Measurements from ENCODE around the gene RIT2. TPM values are rescaled to one million over a fixed set of nuclear protein-coding genes. Genes with fewer than 3 reads are reported as not detected.

The RIT2 gene
- total and polyA plus RNA-seq, 2 of the 4 experiments (the other 2 are of a cell fraction), result not detected

DNA sequence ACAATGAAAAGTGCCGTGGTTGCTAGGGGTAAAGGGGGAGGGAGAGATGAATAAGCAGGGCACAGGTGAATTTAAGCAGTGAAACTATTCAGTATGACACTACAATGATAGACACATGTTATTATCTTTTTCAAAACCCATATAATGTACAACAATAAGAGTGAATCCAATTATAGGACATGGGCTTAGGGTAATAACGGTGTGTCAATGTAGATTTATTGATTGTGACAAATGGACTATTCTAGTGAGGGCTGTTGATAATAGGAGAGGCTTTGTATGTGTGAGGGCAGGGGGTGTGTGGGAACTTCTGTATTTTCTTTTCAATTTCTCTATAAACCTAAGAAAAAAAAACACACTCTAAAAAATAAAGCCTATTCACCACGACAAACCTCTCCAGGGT is 223.8 kb downstream of the RIT2 start:
- DNase-seq (no peak), ATAC-seq (ENCODE audit: low read depth) (no peak)
- no peak overlapping the region for H3K4me3 ChIP-seq (ENCODE audit: insufficient read depth, low read depth, low read length)
- no peak overlapping the region for H3K4me2 ChIP-seq (ENCODE audit: low read depth, low read length)
- no peak overlapping the region for H2BK120ac ChIP-seq (ENCODE audit: low read depth, low read length)
- no peaks in the 10 kb centered on the region for H3K79me1 ChIP-seq (ENCODE audit: low read depth in 1 of 2, low read length in 2 of 2)
- H2BK5ac ChIP-seq (ENCODE audit: low read depth, low read length, poor library complexity, severe bottlenecking), result no peak overlapping the region
- no peak overlapping the region for H2AK9ac ChIP-seq (replicated peaks; ENCODE audit: low read depth, low read length, poor library complexity)
- H3K4me1 ChIP-seq (ENCODE audit: control insufficient read depth, insufficient read depth, low read length), result no peaks in the 10 kb centered on the region
- no peak overlapping the region for H3K23ac ChIP-seq (ENCODE audit: low read depth, low read length)
- no peak overlapping the region for H3K9ac ChIP-seq (ENCODE audit: low read depth, low read length)
- H4K20me1 ChIP-seq (ENCODE audit: insufficient read depth, low read length), result no peaks in the 10 kb centered on the region
- no peaks in the 10 kb centered on the region for H3K9me1 ChIP-seq (ENCODE audit: insufficient read depth, low read length)
- H4K5ac ChIP-seq (ENCODE audit: low read depth, low read length), result no peak overlapping the region
- no peak overlapping the region for H3K4ac ChIP-seq (ENCODE audit: low read depth, low read length)
- intact Hi-C loops (cut with micrococcal nuclease), result no loop called here
- H2AK5ac ChIP-seq (ENCODE audit: low read depth, low read length), result no peak overlapping the region
- H3K56ac ChIP-seq (ENCODE audit: extremely low read depth, insufficient read depth, low read length), result no peak overlapping the region
- no peak overlapping the region for H3K27ac ChIP-seq (ENCODE audit: insufficient read depth, low read length)
- no peak overlapping the region for H2BK20ac ChIP-seq (ENCODE audit: low read depth, low read length)
- H3K18ac ChIP-seq (ENCODE audit: low read depth, low read length), result no peak overlapping the region
- no peak overlapping the region for H2BK15ac ChIP-seq (ENCODE audit: low read depth, low read length)
- H4K8ac ChIP-seq (ENCODE audit: low read depth in 2 of 2, low read length in 2 of 2), result no peak overlapping the region
- no peak overlapping the region for H3K14ac ChIP-seq (replicated peaks; ENCODE audit: low read depth, low read length)
- H2AFZ ChIP-seq (replicated peaks; ENCODE audit: low read length, poor library complexity), result no peak overlapping the region
- no peaks in the 10 kb centered on the region for H3K27me3 ChIP-seq (ENCODE audit: control insufficient read depth, insufficient read depth, low read length)
- dilution Hi-C loops (cut with HindIII; ENCODE audit: low sequenced_read_pairs, unreplicated experiment), result no loop called here
- no CpG with 5 or more reads among the region's 3 CpGs for WGBS, 2 experiments (ENCODE audit: extremely low coverage in 2 of 2, insufficient read length in 1 of 2)
- no TSS peak for BruUV-seq (replicated peaks)
- H3K9me3 ChIP-seq (ENCODE audit: control insufficient read depth, insufficient read depth, low read length), result no peaks in the 10 kb centered on the region
- H3K36me3 ChIP-seq (ENCODE audit: control insufficient read depth, insufficient read depth, low read length), result no peaks in the 10 kb centered on the region
- in situ Hi-C loops (cut with MboI; ENCODE audit: low sequenced_read_pairs), result no loop called here
- no peak overlapping the region for H4K91ac ChIP-seq (ENCODE audit: insufficient read depth, low read depth, low read length)
- CTCF ChIA-PET, result no interaction called here
- POLR2A ChIA-PET (ENCODE audit: unreplicated experiment), result no interaction called here
- TF ChIP-seq RFX5 (IDR thresholded peaks at IDR 0.05; ENCODE audit: low read depth, low read length) (no peak), FOS (IDR thresholded peaks at IDR 0.05; ENCODE audit: low read depth, low read length) (no peak), RCOR1 (IDR thresholded peaks at IDR 0.05; ENCODE audit: insufficient replicate concordance, low read length) (no peak), BHLHE40 (IDR thresholded peaks at IDR 0.05; ENCODE audit: low read depth, low read length) (no peak), MXI1 (IDR thresholded peaks at IDR 0.05; ENCODE audit: borderline replicate concordance, low read depth, low read length) (no peak), SMC3 (IDR thresholded peaks at IDR 0.05; ENCODE audit: low read depth, low read length) (no peak), MAZ (IDR thresholded peaks at IDR 0.05; ENCODE audit: borderline replicate concordance, low read depth, low read length) (no peak), MAFK (IDR thresholded peaks at IDR 0.05; ENCODE audit: low read depth, low read length) (no peak), NFE2L2 (IDR thresholded peaks at IDR 0.05; ENCODE audit: low read depth, low read length) (no peak), POLR2A (IDR thresholded peaks at IDR 0.05; ENCODE audit: low read depth, low read length) (no peak)
- TF ChIP-seq, protein P1, sequence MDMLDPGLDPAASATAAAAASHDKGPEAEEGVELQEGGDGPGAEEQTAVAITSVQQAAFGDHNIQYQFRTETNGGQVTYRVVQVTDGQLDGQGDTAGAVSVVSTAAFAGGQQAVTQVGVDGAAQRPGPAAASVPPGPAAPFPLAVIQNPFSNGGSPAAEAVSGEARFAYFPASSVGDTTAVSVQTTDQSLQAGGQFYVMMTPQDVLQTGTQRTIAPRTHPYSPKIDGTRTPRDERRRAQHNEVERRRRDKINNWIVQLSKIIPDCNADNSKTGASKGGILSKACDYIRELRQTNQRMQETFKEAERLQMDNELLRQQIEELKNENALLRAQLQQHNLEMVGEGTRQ (IDR thresholded peaks at IDR 0.05; ENCODE audit: low read depth, low read length), result no peak
